Epithelial cell of esophagus (primary cell): ENCODE measurements around the gene ELMO2.

Source experiments
- DNase-seq: peaks from one replicate; pipeline ENCODE4 v3.0.0; 2010; ENCODE audit warnings: low read depth
- H3K4me3 ChIP-seq: 2 replicates; pipeline ENCODE4 v1.5.1; 2011; ENCODE audit warnings: mild to moderate bottlenecking, low read length, control low read depth
- TF ChIP-seq, protein P1 (sequence below): IDR thresholded peaks from 2 replicates; pipeline ENCODE4 v1.5.1; 2011; ENCODE audit warnings: low read depth, mild to moderate bottlenecking, low read length, control low read depth, inconsistent platforms; ENCODE audit not compliant: insufficient read depth; ENCODE audit errors: missing control alignments

ELMO2 gene

DNA sequence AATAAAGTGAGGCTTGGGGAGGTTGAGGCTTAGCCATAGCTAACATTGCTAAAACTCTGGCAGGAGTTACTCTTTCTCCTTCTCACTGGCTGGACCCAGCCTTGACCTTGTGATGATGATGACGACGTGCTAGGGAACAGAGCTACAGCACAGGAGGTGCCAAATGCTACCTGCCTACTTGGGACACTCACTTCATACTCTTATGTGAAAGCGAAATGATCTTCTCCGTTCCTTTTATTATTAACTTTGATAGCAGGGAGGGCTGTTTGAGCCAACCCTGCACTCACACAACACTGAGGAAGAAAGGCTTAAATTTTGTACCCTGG is 1.2 kb upstream of the ELMO2 start:
- no peak overlapping the region for H3K4me3 ChIP-seq
- TF ChIP-seq, protein P1, sequence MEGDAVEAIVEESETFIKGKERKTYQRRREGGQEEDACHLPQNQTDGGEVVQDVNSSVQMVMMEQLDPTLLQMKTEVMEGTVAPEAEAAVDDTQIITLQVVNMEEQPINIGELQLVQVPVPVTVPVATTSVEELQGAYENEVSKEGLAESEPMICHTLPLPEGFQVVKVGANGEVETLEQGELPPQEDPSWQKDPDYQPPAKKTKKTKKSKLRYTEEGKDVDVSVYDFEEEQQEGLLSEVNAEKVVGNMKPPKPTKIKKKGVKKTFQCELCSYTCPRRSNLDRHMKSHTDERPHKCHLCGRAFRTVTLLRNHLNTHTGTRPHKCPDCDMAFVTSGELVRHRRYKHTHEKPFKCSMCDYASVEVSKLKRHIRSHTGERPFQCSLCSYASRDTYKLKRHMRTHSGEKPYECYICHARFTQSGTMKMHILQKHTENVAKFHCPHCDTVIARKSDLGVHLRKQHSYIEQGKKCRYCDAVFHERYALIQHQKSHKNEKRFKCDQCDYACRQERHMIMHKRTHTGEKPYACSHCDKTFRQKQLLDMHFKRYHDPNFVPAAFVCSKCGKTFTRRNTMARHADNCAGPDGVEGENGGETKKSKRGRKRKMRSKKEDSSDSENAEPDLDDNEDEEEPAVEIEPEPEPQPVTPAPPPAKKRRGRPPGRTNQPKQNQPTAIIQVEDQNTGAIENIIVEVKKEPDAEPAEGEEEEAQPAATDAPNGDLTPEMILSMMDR, result no peak
- DNase-seq, result no peak

DNA sequence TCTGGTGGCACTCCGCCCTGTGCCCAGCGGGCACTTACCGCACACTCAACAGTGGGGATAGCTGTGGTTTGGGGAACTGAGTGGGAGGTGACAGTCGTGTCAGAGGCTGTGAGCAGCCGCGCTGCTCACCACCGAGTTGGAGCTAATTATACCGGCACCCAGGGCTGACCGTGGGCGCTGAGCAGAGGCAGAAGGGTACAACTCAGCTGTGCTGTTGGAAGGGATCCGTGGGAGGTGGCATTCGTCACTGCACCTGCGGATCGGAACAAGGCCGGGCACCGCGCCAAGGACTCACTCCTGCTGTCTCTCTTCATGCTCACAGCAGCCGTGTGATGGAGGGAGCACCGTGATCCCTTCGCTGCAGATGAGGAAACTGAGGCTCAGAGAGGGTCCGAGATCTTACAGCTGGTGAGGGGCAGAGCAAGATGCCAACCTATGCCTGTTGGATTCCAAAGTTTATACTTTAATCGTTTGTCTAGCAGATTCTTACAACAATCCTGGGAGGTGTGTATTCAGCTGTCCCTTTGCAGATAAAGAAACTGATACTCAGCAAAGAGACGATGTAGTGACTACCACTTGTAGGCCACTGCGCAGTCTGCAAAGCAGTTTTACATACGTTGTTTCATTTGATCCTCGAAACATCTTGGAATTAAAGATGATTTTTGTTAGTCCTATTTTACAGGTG is 713 bp upstream of the ELMO2 start:
- peak; percentile 76 for DNase-seq
- TF ChIP-seq, protein P1, result no peak
- H3K4me3 ChIP-seq, result peak overlapping the region; percentile 64

GRCh38 chr20:46402331-46402811 is 4.0 kb downstream of the ELMO2 start:
- TF ChIP-seq, protein P1, result no peak
- no peak overlapping the region for H3K4me3 ChIP-seq
- DNase-seq, result no peak

GRCh38 chr20:46401478-46401860 is 4.9 kb downstream of the ELMO2 start:
- H3K4me3 ChIP-seq, result no peak overlapping the region
- TF ChIP-seq, protein P1, result no peak
- DNase-seq, result no peak

DNA sequence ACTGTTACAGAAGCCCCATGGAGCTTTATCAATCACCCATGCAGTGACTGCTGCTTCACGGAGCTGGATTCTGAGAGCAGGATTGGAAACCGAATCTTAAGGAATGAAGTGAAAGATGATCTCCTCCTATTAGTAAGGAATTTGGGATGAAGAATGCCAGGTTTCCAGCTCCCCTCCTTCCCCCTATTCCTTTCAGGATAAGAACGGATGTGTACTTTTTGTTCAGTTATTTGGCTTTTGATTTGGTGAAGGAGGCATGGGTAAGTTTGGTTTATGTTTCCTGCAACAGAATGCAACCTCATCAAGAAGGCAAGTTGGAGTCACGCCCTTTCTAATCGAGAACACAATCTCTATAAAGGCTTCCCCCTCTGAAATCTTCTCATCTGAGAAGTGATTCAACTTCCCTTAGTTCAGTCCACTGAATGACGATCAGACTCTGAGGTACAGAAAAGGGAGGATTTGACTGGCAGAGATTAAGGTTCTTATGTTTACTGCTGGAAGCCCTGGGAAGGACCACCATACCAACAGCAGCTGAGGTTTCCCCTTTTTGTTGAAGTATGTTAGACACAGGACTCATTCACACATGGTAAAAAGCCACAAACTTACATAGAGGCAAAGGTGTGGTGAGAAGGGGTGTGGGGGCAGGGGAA is 5.5 kb downstream of the ELMO2 start:
- H3K4me3 ChIP-seq, result no peak overlapping the region
- TF ChIP-seq, protein P1, result no peak
- DNase-seq, result peak; percentile 15

GRCh38 chr20:46400253-46400652 is 6.2 kb downstream of the ELMO2 start:
- no peak overlapping the region for H3K4me3 ChIP-seq
- TF ChIP-seq, protein P1, result no peak
- DNase-seq, result peak; percentile 37

- H3K4me3 ChIP-seq, result no peak overlapping the region
- TF ChIP-seq, protein P1, result no peak
- DNase-seq, result peak; percentile 13
Observed at GRCh38 chr20:46399401-46399800, 7.0 kb downstream of the ELMO2 start.
